Measurements from ENCODE around the gene TMEM201. TPM values are rescaled to one million over a fixed set of nuclear protein-coding genes. Genes with fewer than 3 reads are reported as not detected.
"Not testable (repeated sequence)": the region's sequence is repeated elsewhere in the genome, so short reads cannot be mapped to it uniquely, and the experiment has no call there.

TMEM201 gene
- total and polyA plus RNA-seq, 2 donors (not counting 3 experiments of a cell fraction or from before 2014, with no cell fraction given): 8.3 to 24.8 TPM

DNA sequence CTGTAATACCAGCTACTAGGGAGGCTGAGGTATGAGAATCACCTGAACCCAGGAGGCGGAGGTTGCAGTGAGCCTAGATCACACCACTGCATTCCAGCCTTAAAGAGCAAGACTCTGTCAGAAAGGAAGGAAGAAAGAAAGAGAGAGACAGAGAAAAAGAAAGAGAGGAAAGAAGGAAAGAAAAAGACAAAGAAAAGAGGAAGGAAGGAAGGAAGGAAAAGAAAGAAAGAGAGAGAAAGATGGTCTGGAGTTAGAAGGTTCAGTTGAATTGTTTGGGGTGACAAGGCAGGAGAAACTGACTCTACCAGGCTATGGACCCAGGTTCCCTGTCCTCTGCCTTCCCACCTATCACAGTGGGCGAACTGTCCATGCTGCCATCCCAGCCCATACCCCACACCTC lies 35.4 kb downstream of the TMEM201 start:
- Histone ChIP-seq H2AFZ (ENCODE audit: low read depth, low read length) (no peak overlapping the region), H3K4me2 (ENCODE audit: insufficient read depth, low read length) (no peak overlapping the region), H3K9me3 (replicated peaks; ENCODE audit: control insufficient read depth, insufficient read depth, low read length) (no peaks in the 10 kb centered on the region), H3K36me3 (ENCODE audit: control insufficient read depth in 2 of 2, extremely low read depth in 1 of 2, insufficient read depth in 2 of 2, low read length in 2 of 2) (no peaks in the 10 kb centered on the region), H3K9me1 (replicated peaks; ENCODE audit: control insufficient read depth, extremely low read depth, insufficient read depth, low read length) (no peaks in the 10 kb centered on the region), H3K27ac (ENCODE audit: insufficient read depth, low read depth, low read length) (no peak overlapping the region), H3K4me3 (replicated peaks in 1 of 3; ENCODE audit: insufficient read depth in 1 of 3, low read depth in 1 of 3, low read length in 3 of 3) (no peak overlapping the region), H3K4me1 (ENCODE audit: control insufficient read depth, extremely low read depth, insufficient read depth, low read length) (no peaks in the 10 kb centered on the region), H4K20me1 (replicated peaks; ENCODE audit: control insufficient read depth, extremely low read depth, insufficient read depth, low read length) (no peaks in the 10 kb centered on the region), H3K79me2 (ENCODE audit: control insufficient read depth, insufficient read depth, low read length) (no peaks in the 10 kb centered on the region), H3K27me3 (ENCODE audit: control insufficient read depth in 2 of 2, insufficient read depth in 2 of 2, low read length in 2 of 2) (no peaks in the 10 kb centered on the region), H3K9ac (replicated peaks; ENCODE audit: extremely low read depth, insufficient read depth, low read length) (no peak overlapping the region)
- TF ChIP-seq FOS (IDR thresholded peaks at IDR 0.05; ENCODE audit: borderline replicate concordance, insufficient read depth, low read length) (no peak), POLR2AphosphoS5 (IDR thresholded peaks at IDR 0.05; ENCODE audit: insufficient read depth, low read depth, low read length) (no peak), POLR2A (IDR thresholded peaks at IDR 0.05; ENCODE audit: low read depth, low read length) (no peak), EZH2 (IDR thresholded peaks at IDR 0.05; ENCODE audit: borderline replicate concordance, low read depth, low read length, severe bottlenecking) (no peak), JUN (IDR thresholded peaks at IDR 0.05; ENCODE audit: borderline replicate concordance, insufficient read depth, insufficient read length, low read depth) (no peak)
- TF ChIP-seq, protein P1, sequence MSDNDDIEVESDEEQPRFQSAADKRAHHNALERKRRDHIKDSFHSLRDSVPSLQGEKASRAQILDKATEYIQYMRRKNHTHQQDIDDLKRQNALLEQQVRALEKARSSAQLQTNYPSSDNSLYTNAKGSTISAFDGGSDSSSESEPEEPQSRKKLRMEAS (IDR thresholded peaks at IDR 0.05; ENCODE audit: insufficient read depth, insufficient read length): no peak
- intact Hi-C loops (cut with micrococcal nuclease): loop anchor here (10.0 kb wide), 1 partner anchor 801 kb away; no protein-coding TSS in a partner anchor
- dilution Hi-C loops (cut with MboI; ENCODE audit: extremely low pct_ligation_motif_present, low sequenced_read_pairs): no loop called here
- CTCF ChIA-PET: interaction anchor here (0.6 kb wide), 1 partner anchor 29 kb away, joined by 3 read pairs; no protein-coding TSS in a partner anchor
- FAIRE-seq: no peak
- no TSS peak for BruUV-seq (replicated peaks)
- DNase-seq (ENCODE audit: low read depth, low spot score): no peak
- POLR2A ChIA-PET: interaction anchor here (0.5 to 0.7 kb wide), 2 partner anchors 10 to 41 kb away, joined by 4 to 5 read pairs; no protein-coding TSS in a partner anchor

DNA sequence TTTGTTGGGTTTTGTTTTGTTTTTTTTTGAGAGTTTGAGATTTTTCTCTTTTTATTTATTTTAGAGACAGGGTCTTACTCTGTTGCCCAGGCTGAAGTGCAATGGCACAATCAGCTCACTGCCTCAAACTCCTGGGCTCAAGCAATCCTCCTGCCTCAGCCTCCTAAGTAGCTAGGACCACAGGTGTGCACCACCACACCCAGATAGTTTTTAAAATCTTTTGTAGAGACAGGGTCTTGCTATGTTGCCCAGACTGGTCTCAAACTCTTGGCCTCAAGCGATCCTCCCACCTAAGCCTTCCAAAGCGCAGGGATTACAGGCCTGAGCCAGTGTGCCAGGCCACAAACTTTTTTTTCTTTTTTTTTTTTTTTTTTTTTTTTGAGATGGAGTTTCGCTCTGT lies 36.3 kb downstream of the TMEM201 start:
- H3K9me3 ChIP-seq (replicated peaks; ENCODE audit: control insufficient read depth, insufficient read depth, low read length); POLR2A ChIA-PET; dilution Hi-C loops (cut with MboI; ENCODE audit: extremely low pct_ligation_motif_present, low sequenced_read_pairs); H3K4me2 ChIP-seq (ENCODE audit: insufficient read depth, low read length); FAIRE-seq; H3K27me3 ChIP-seq (ENCODE audit: control insufficient read depth in 2 of 2, insufficient read depth in 2 of 2, low read length in 2 of 2); H3K9me1 ChIP-seq (replicated peaks; ENCODE audit: control insufficient read depth, extremely low read depth, insufficient read depth, low read length); H2AFZ ChIP-seq (ENCODE audit: low read depth, low read length); H3K79me2 ChIP-seq (ENCODE audit: control insufficient read depth, insufficient read depth, low read length); H3K4me1 ChIP-seq (ENCODE audit: control insufficient read depth, extremely low read depth, insufficient read depth, low read length); DNase-seq (ENCODE audit: low read depth, low spot score); H4K20me1 ChIP-seq (replicated peaks; ENCODE audit: control insufficient read depth, extremely low read depth, insufficient read depth, low read length); H3K36me3 ChIP-seq (ENCODE audit: control insufficient read depth in 2 of 2, extremely low read depth in 1 of 2, insufficient read depth in 2 of 2, low read length in 2 of 2); BruUV-seq (replicated peaks); H3K27ac ChIP-seq (ENCODE audit: insufficient read depth, low read depth, low read length); H3K9ac ChIP-seq (replicated peaks; ENCODE audit: extremely low read depth, insufficient read depth, low read length); H3K4me3 ChIP-seq (replicated peaks in 1 of 3; ENCODE audit: insufficient read depth in 1 of 3, low read depth in 1 of 3, low read length in 3 of 3): not testable (repeated sequence)
- intact Hi-C loops (cut with micrococcal nuclease): loop anchor here (10.0 kb wide), 1 partner anchor 800 kb away; no protein-coding TSS in a partner anchor
- CTCF ChIA-PET: interaction anchor here (1.4 to 4.1 kb wide), 2 partner anchors 8 to 62 kb away, joined by 4 to 19 read pairs; no protein-coding TSS in a partner anchor
